PC-3 (cell line): Measurements from ENCODE around the gene WFDC1. TPM values are rescaled to one million over a fixed set of nuclear protein-coding genes. Genes with fewer than 3 reads are reported as not detected.

Experiments used
- ATAC-seq: fragments of 200-7000 bp; cut with Tn5 transposase; 2 replicates; pipeline ENCODE4 v1.9.1; 2020; ENCODE audit warnings: mild to moderate bottlenecking, moderate library complexity
- BruUV-seq: library from RNA; stranded (reverse); fragments of 400-500 nt; replicated peaks from 2 replicates; lab custom pipeline; 2021; lab: Mats Ljungman, UMichigan
- CTCF ChIA-PET: fragments of 300-600 bp; sonication (Branson Sonifier 250); formaldehyde crosslinking; loops from one replicate; lab custom pipeline; 2022; ENCODE audit warnings: antibody characterized with exemption; lab: Charles Lee
- POLR2A ChIA-PET: fragments of 300-600 bp; sonication (Branson Sonifier 250); formaldehyde crosslinking; loops from one replicate; lab custom pipeline; 2022; ENCODE audit warnings: antibody characterized with exemption; ENCODE audit not compliant: unreplicated experiment; lab: Charles Lee
- DNase-seq: peaks from one replicate; pipeline ENCODE4 v3.0.0-alpha.2; 2015
- H2AFZ ChIP-seq: fragments of 300-600 bp; sonication (generic); 2 replicates; pipeline ENCODE4 v1.6.0; 2016; ENCODE audit warnings: antibody characterized with exemption, low read length
- H3F3A ChIP-seq: fragments of 300-600 bp; sonication (generic); one replicate; pipeline ENCODE4 v1.6.0; 2017; ENCODE audit warnings: antibody characterized with exemption, low read length, control low read depth, mild to moderate bottlenecking; ENCODE audit not compliant: unreplicated experiment
- H3K27ac ChIP-seq: fragments of 300-600 bp; sonication (generic); 2 replicates; pipeline ENCODE4 v1.5.1; 2016; ENCODE audit warnings: mild to moderate bottlenecking, low read length
- H3K27me3 ChIP-seq: fragments of 300-600 bp; sonication (generic); 2 replicates; pipeline ENCODE4 v1.6.1; 2016; ENCODE audit warnings: low read length, mixed read lengths
- H3K36me3 ChIP-seq: fragments of 300-600 bp; sonication (generic); 2 replicates; pipeline ENCODE4 v1.6.1; 2016; ENCODE audit warnings: low read depth, mixed run types, low read length, mixed read lengths
- H3K4me1 ChIP-seq: fragments of 300-600 bp; sonication (generic); 2 replicates; pipeline ENCODE4 v1.5.1; 2016; ENCODE audit warnings: low read length; ENCODE audit not compliant: insufficient read depth
- H3K4me2 ChIP-seq: fragments of 300-600 bp; sonication (generic); 2 replicates; pipeline ENCODE4 v1.6.0; 2016; ENCODE audit warnings: low read length
- H3K4me3 ChIP-seq: fragments of 300-600 bp; sonication (generic); 2 replicates; pipeline ENCODE4 v1.5.1; 2016; ENCODE audit warnings: mild to moderate bottlenecking, low read length, mixed read lengths
- H3K79me2 ChIP-seq: fragments of 300-600 bp; sonication (generic); 2 replicates; pipeline ENCODE4 v1.6.1; 2017; ENCODE audit warnings: low read length, mixed read lengths
- H3K9ac ChIP-seq: fragments of 300-600 bp; sonication (generic); 2 replicates; pipeline ENCODE4 v1.6.0; 2016; ENCODE audit warnings: mild to moderate bottlenecking, low read length
- H3K9me2 ChIP-seq: fragments of 300-600 bp; sonication (generic); replicated peaks from 2 replicates; pipeline ENCODE4 v1.6.1; 2016; ENCODE audit warnings: mixed run types, low read length, mixed read lengths
- H3K9me3 ChIP-seq: fragments of 300-600 bp; sonication (generic); 2 replicates; pipeline ENCODE4 v1.6.1; 2016; ENCODE audit warnings: low read length, mixed read lengths
- H4K20me1 ChIP-seq: fragments of 300-600 bp; sonication (generic); 2 replicates; pipeline ENCODE4 v1.6.1; 2016; ENCODE audit warnings: low read length, mixed read lengths
- CTCF ChIP-seq: fragments of 300-600 bp; sonication (generic); conservative IDR thresholded peaks from 2 replicates; pipeline ENCODE4 v1.5.1; 2017; ENCODE audit warnings: antibody characterized with exemption, low read depth, mild to moderate bottlenecking, low read length
- EZH2 ChIP-seq: fragments of 300-600 bp; sonication (generic); IDR thresholded peaks from one replicate; pipeline ENCODE4 v1.6.1; 2017; ENCODE audit warnings: antibody characterized with exemption, mild to moderate bottlenecking, low read length; ENCODE audit not compliant: unreplicated experiment
- EZH2phosphoT487 ChIP-seq: fragments of 300-600 bp; sonication (generic); IDR thresholded peaks from 2 replicates; pipeline ENCODE4 v1.6.1; 2018; ENCODE audit warnings: mild to moderate bottlenecking, antibody characterized with exemption, low read length, borderline replicate concordance
- intact Hi-C: fragments of 100-400 bp; cut with micrococcal nuclease; formaldehyde crosslinking; loops from 2 replicates; pipeline ENCODE4 v1.9.0; 2023
- total RNA-seq: library from RNA; depleted of rRNA; stranded (reverse); fragments of >200 nt; gene quantifications from 2 replicates; pipeline ENCODE4 v1.2.3, GENCODE V29; 2014

WFDC1 gene
- total RNA-seq, 1 experiment from 2014 or later, result 0.15 TPM

- no peak overlapping the region for H3K4me2 ChIP-seq
- no peaks in the 10 kb centered on the region for H4K20me1 ChIP-seq
- no peak for ATAC-seq
- no peaks in the 10 kb centered on the region for H3F3A ChIP-seq
- no peak overlapping the region for H3K27ac ChIP-seq
- H3K9me3 ChIP-seq, result no peaks in the 10 kb centered on the region
- no TSS peak for BruUV-seq
- ChIA-PET CTCF (no interaction called here), POLR2A (no interaction called here)
- no peaks in the 10 kb centered on the region for H3K79me2 ChIP-seq
- no peak overlapping the region for H3K9ac ChIP-seq
- no peak for DNase-seq
- H3K4me3 ChIP-seq, result no peak overlapping the region
- no peaks in the 10 kb centered on the region for H3K27me3 ChIP-seq
- intact Hi-C loops, result no loop called here
- H3K9me2 ChIP-seq, result no peaks in the 10 kb centered on the region
- H3K4me1 ChIP-seq, result no peaks in the 10 kb centered on the region
- H3K36me3 ChIP-seq, result no peaks in the 10 kb centered on the region
- no peak for TF ChIP-seq EZH2phosphoT487
- TF ChIP-seq CTCF, result no peak
- TF ChIP-seq EZH2, result no peak
- no peak overlapping the region for H2AFZ ChIP-seq
Measured at GRCh38 chr16:84327926-84328505, 33.3 kb downstream of the WFDC1 start.

GRCh38 chr16:84329016-84329415, 34.3 kb downstream of the WFDC1 start:
- DNase-seq, result no peak
- intact Hi-C loops, result no loop called here
- no TSS peak for BruUV-seq
- Histone ChIP-seq H3K9me3 (no peaks in the 10 kb centered on the region), H3K27ac (no peak overlapping the region), H3K9ac (no peak overlapping the region), H3K36me3 (no peaks in the 10 kb centered on the region), H3K4me2 (no peak overlapping the region), H3K27me3 (no peaks in the 10 kb centered on the region), H2AFZ (no peak overlapping the region), H3K9me2 (no peaks in the 10 kb centered on the region), H4K20me1 (no peaks in the 10 kb centered on the region), H3K79me2 (no peaks in the 10 kb centered on the region), H3K4me1 (no peaks in the 10 kb centered on the region), H3F3A (no peaks in the 10 kb centered on the region), H3K4me3 (no peak overlapping the region)
- TF ChIP-seq CTCF, result no peak
- TF ChIP-seq EZH2phosphoT487, result no peak
- TF ChIP-seq EZH2, result no peak
- ChIA-PET CTCF (no interaction called here), POLR2A (no interaction called here)
- no peak for ATAC-seq

GRCh38 chr16:84329843-84330684, 35.4 kb downstream of the WFDC1 start:
- CTCF ChIA-PET, result no interaction called here
- Histone ChIP-seq H3K27me3 (no peaks in the 10 kb centered on the region), H2AFZ (no peak overlapping the region), H3K9me2 (no peaks in the 10 kb centered on the region), H3K27ac (no peak overlapping the region), H3K36me3 (no peaks in the 10 kb centered on the region), H4K20me1 (no peaks in the 10 kb centered on the region), H3F3A (no peaks in the 10 kb centered on the region), H3K4me3 (no peak overlapping the region), H3K4me1 (no peaks in the 10 kb centered on the region), H3K9ac (no peak overlapping the region), H3K9me3 (no peaks in the 10 kb centered on the region), H3K4me2 (no peak overlapping the region), H3K79me2 (no peaks in the 10 kb centered on the region)
- TF ChIP-seq EZH2phosphoT487, result no peak
- TF ChIP-seq CTCF, result no peak
- TF ChIP-seq EZH2, result no peak
- no TSS peak for BruUV-seq
- ATAC-seq (no peak), DNase-seq (no peak)
- POLR2A ChIA-PET, result no interaction called here
- intact Hi-C loops, result no loop called here
